ENCODE data around the gene VARS2.

GRCh38 chr6:30889921-30890645 lies 24.0 kb upstream of the VARS2 start:
- TF ChIP-seq CTCF (conservative IDR thresholded peaks at IDR 0.05 in 1 of 2, IDR thresholded peaks at IDR 0.05 in 1 of 2; ENCODE audit: extremely low read depth in 1 of 2, insufficient read depth in 1 of 2, low read depth in 1 of 2, low read length in 2 of 2) = no peak
- no peak for TF ChIP-seq EZH2 (IDR thresholded peaks at IDR 0.05; ENCODE audit: borderline replicate concordance, low read length)
